HG03432 (cell line): Measurements from ENCODE around the gene ENOX1.
A peak's percentile ranks its signal among the peaks of the same experiment; 100 is the strongest.

Experiments used
- ATAC-seq: cut with Tn5 transposase; IDR thresholded peaks from one replicate; pipeline ENCODE4 v1.9.1; 2021; ENCODE audit warnings: mild to moderate bottlenecking, moderate library complexity; ENCODE audit not compliant: unreplicated experiment

Gene ENOX1

GRCh38 chr13:43744261-43745031 lies 42.3 kb downstream of the ENOX1 start:
- ATAC-seq = no peak

DNA sequence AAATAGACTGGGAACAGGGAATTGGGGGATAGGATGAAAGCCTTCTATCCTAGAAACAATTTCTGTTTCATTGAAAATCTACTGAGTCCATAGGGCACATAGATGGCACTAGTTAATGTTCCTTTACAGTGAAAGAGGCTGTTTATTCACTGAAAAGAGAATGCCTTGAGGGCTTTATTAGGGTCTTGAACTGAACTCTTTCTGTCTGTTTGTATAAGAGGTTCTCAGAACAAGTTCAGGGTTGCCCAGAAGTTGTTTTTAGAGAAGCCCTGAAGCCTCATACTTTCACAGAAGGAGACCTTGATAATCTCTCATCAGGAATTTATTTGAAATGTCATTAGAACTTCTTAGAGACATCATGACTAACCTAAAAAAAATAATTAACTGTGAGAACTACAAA lies 43.9 kb downstream of the ENOX1 start:
- ATAC-seq = no peak

- no peak for ATAC-seq
Measured at GRCh38 chr13:43737392-43737923, 49.3 kb downstream of the ENOX1 start.

- ATAC-seq = no peak
Measured at GRCh38 chr13:43732726-43733125, 54.0 kb downstream of the ENOX1 start.

DNA sequence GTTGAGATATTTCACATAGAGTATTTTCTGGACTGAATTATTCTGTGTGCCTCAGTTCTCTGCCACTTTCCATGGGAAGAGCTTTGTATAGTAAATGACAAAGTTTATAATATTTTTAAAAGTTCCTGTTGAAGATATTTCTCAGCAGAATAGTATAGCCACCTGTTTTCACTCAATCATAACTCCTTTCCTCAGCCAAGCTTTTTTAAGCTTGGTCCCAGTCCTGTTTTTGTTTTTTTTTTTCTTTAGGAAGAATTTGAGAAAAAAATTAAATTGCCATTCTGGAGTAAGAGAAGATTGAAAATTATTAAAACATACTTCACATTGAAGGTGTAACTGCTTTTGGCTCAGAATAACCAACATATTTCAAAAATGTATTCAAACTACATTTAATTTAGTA lies 55.5 kb downstream of the ENOX1 start:
- no peak for ATAC-seq

DNA sequence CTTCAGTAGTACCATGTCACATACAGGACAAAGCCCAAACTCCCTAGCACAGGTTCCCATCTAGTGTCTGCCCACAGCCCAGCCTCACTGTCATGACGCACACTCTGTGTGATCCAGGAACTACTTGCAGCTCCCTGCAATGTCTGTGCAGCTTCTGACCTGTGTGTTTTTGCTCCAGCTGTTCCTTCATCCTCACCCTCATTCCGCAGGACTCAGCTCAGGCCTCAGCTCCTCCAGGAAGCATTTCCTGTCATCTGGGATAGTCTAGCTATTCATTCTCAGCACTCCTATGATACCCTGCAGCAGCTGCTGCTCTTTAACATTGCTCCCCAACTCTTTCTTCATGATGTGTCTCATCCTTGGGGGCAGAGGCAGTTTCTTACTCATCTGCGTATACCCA lies 56.1 kb downstream of the ENOX1 start:
- no peak for ATAC-seq

- ATAC-seq = no peak
Measured at GRCh38 chr13:43728421-43728820, 58.4 kb downstream of the ENOX1 start.

GRCh38 chr13:43727856-43728255 lies 58.9 kb downstream of the ENOX1 start:
- no peak for ATAC-seq

DNA sequence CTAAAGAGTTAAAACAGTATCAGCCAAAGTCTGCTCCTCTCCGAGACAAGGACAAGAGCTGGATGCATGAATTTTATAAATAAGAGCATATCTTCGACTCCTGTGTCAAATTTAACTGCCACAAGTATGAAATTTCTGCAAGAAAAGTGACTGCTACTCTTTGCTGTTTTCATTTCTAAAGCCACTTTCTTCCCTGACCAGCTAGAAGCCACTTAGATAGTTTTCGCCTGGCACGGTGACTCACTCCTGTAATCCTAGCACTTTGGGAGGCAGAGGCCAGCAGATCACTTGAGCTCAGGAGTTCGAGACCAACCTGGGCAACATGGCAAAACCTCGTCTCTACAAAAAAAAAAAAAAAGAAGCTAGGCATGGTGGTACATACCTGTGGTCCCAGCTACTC lies 61.3 kb downstream of the ENOX1 start:
- ATAC-seq = no peak

DNA sequence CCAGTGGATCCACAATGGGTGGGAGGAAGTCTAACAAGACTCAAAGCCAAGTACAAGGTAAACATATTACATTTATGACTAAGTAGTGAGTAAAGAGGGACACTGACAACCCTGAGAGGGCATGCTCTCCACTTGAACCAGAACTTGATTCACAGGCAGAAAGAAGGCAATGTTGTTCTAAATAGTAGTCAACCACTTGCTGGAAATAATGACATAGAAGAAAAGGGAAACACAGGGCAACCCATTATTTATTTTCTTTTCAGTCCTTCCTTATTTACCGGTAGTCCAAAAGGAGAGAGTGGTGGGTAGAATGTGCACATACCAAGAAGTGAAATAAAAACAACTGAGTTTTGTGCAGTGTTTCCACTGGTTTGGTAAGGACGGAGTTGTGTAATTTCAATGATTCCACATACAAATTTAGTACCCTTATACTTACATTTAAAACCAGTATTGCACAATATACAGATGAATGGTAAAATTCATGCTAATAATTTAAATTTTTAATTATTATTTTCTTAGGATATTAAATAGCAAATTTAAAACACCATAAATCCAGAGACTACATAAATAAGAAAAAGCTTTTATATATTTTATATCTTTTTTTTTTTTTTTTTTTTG lies 65.9 kb downstream of the ENOX1 start:
- ATAC-seq = no peak

GRCh38 chr13:43698758-43699157 lies 88.0 kb downstream of the ENOX1 start:
- no peak for ATAC-seq

DNA sequence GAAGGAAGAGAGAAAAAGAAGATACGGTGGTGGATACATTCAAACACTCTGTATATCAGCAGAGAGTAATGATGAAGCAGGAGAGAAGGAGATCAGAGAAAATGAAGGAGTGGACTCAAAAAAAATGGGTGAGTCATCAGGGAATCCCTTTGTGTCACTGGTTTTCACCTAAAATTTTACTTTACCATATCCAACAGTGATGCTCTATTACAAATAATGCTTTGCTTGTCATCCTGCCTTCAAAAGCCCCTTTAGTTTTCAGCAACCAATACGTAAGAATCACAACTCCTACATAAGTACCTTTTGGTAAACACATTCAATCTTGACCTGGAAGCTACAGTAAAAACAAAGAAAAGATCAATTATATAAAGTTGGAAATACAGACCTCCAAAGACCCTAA lies 88.8 kb downstream of the ENOX1 start:
- no peak for ATAC-seq

- no peak for ATAC-seq
Measured at GRCh38 chr13:43697323-43697722, 89.4 kb downstream of the ENOX1 start.

- no peak for ATAC-seq
Measured at GRCh38 chr13:43694146-43694664, 92.6 kb downstream of the ENOX1 start.

DNA sequence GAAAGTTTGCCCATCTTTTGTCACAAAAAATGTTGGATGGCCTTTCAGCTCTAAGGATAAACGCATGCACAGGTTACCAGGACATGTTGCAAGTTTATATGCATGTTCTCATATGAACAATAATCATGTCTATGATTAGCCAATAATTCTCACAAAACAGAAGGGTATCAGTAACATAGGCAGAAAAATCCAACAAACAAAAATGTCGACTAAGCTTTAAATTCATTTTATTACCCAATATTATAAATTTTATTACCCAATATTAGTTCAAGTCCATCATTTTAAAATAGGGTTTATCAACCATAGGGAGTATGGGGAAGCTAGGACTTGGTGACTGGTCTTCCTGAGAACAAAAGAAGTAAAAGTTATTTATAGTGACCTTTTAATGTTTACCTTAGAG lies 93.1 kb downstream of the ENOX1 start:
- ATAC-seq = no peak

DNA sequence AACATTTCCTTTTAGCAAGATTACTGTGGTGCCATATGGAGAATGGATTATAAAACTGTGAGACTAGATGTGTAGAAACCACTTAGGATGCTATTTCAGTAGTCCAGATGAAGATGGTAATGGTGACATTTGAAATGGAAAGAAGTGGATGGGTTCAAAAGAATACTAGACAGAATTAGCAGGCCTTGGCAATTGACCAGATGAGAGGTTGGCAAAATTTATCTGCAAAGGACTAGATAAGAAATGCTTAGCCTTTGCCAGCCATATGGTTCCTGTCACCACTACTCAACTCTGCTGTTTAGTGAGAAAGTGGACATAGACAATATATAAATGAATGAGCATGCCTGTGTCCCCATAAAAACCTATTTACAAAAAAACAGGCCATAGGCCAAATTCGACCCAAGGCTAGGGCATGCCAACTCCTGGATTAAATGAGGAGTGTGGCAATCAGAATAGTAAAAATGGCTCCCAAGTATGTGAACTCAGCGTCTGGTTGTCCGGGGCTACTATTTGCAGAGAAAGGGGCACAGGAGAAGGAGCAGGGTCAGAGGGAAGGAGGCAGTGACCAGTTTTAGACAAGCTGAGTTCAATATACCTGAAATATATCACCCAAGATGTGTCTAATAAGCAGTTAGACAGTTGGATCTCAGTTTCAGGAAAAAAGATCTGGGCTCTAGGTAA lies 98.4 kb downstream of the ENOX1 start:
- no peak for ATAC-seq

DNA sequence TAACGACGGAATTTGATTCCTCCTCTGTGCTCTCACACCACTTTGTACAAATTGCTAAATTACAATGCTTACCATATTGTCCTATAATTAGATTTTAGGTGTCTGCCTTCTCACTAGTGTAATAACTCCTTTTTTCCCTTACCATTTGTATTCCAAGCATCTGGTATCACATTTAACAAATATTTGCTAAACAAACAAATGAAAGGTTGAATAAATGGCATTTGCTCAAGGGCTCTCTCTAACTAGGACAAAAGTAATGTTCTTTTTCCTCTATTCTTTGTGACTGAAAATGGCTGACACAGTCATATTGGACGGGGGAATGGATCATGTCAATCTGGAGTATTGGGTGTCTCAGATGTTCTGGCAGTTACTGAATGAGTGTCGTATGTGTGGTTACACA lies 99.7 kb downstream of the ENOX1 start:
- no peak for ATAC-seq

GRCh38 chr13:43686557-43686956 lies 100.2 kb downstream of the ENOX1 start:
- no peak for ATAC-seq

DNA sequence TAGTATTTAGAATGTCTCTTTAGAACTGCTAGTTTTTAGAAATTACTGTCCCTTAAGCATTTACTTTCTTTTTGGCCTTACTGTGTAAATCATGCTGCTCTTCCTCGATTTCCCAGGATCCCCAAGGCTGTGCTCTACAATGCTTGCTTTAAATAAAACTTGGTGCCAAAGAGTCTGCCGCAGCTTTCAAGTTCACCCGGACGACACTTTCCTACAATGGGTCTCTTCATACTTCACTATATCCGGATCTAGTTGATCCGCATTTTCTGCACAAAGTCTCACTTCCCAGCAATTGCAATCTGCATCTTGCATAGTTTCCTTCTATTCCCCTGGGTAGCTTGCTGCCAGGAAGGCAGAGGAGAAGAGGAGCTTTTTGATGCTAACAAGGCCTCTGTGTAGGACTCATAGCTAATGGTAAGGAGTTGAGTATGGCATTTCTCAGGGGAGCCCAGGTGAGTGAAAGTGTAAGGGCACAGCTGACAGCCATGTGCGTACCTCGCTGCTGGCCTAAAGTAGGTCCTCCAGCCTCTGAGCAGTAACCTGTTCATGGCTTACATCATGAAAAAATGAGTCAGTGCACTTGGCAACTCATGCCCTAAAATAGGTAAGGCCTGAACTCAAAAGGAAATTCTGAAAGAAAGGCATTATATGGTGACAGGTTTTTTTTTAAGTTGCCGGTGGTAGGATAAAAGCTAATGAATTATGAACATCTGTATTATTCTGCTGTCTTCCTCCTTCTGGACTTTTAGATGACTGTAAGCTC lies 101.6 kb downstream of the ENOX1 start:
- no peak for ATAC-seq

GRCh38 chr13:43682701-43683100 lies 104.1 kb downstream of the ENOX1 start:
- no peak for ATAC-seq

GRCh38 chr13:43676320-43676719 lies 110.5 kb downstream of the ENOX1 start:
- peak; percentile 98 for ATAC-seq
